Astrocyte (in vitro differentiated cells and primary cell): ENCODE data around the gene TIGD4.

Source experiments
- EZH2 ChIP-seq: IDR thresholded peaks from 2 replicates; pipeline ENCODE4 v1.6.1; 2012; ENCODE audit warnings: mild to moderate bottlenecking, low read length, inconsistent platforms; ENCODE audit not compliant: insufficient read depth
- TF ChIP-seq, protein P1 (sequence below): IDR thresholded peaks from 2 replicates; pipeline ENCODE4 v1.5.1; 2011; ENCODE audit warnings: low read depth, mild to moderate bottlenecking, inconsistent platforms, low read length, moderate library complexity; ENCODE audit not compliant: insufficient read depth

GRCh38 chr4:152815078-152815477, 35.5 kb upstream of the TIGD4 start:
- TF ChIP-seq, protein P1, sequence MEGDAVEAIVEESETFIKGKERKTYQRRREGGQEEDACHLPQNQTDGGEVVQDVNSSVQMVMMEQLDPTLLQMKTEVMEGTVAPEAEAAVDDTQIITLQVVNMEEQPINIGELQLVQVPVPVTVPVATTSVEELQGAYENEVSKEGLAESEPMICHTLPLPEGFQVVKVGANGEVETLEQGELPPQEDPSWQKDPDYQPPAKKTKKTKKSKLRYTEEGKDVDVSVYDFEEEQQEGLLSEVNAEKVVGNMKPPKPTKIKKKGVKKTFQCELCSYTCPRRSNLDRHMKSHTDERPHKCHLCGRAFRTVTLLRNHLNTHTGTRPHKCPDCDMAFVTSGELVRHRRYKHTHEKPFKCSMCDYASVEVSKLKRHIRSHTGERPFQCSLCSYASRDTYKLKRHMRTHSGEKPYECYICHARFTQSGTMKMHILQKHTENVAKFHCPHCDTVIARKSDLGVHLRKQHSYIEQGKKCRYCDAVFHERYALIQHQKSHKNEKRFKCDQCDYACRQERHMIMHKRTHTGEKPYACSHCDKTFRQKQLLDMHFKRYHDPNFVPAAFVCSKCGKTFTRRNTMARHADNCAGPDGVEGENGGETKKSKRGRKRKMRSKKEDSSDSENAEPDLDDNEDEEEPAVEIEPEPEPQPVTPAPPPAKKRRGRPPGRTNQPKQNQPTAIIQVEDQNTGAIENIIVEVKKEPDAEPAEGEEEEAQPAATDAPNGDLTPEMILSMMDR = no peak
- no peak for TF ChIP-seq EZH2
